Effector CD8-positive, alpha-beta T cell (primary cell): Measurements from ENCODE around the gene ANKRD36C.
"Not testable (repeated sequence)": the region's sequence is repeated elsewhere in the genome, so short reads cannot be mapped to it uniquely, and the experiment has no call there.

ENCODE experiments used
- DNase-seq: peaks from one replicate; lab custom pipeline; 2025; lab: John Stamatoyannopoulos, UW

Gene ANKRD36C

DNA sequence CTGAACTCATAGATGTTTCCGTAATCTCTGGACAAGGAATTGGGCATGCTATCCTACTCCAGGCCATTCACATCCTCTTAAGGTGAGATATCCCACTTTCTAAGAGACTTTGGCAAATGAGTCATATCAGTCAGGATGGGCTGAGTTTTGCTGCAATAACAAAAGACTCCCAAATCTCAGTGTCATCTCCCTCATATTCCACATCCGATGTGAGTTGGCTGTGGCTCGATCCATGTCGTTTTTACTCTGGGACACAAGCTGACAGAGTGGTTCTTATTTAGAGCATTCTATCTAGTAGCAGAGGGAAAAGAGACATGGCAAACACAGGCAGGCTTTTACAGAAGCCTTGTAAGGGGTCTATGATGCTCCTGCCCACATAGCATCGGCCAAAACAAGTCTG, 14.6 kb upstream of the ANKRD36C start:
- not testable (repeated sequence) for DNase-seq

DNA sequence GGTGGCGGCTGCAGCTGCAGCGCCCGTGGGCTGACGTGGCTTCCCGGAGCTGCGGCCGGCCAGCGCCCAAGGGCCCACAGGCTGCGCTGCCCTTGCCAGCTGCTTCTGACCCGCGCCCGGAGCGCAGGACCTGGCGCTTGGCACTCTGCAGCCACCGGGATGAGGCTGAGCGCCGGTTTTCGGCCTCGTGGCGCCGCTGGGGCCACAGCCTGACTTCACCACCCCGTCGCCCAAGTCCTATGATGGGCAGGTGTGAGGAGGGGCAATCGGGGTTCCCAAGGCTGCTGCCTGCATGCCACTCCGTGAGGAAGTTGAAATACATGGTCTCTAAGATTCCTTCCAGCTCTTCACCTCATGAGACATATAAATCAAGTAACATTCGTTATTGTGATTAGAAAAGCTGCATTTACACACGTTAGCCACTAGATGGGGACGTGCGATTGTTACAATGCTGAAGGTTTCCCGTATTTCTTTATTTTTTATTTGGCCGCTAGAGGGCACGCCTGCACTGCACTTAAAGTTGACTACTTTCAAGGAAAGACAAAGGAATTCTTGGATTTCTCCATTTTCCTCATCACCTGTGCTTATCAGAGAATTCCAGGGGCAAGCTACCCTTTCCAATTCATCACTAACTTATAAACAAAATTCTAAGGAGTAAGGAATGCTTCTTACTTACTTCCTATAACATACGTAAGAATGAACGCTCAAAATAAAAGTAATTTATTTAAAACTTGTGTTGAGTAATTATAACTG, 1.1 kb upstream of the ANKRD36C start:
- not testable (repeated sequence) for DNase-seq

DNA sequence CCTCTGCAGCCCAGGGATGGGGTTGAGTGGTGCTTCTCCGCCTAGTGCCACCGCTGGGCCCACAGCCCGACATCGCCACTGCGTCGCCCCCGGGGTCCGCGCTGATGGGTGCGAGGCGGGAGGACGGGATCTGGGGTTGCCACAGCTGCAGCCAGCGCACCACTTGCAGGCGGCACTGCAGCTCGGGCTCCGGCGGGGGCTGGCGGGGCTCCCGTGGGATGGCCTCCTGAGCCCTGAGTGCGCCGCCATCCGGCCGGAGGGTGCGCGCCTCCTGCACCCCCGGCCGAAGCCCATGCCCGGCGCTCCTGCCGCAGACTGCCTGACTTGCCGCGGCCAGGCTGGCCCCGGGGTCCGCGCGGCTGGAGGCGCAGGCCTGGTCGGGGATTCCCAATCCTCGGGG, 478 bp upstream of the ANKRD36C start:
- DNase-seq: not testable (repeated sequence)

GRCh38 chr2:95990884-95991283, 740 bp downstream of the ANKRD36C start:
- not testable (repeated sequence) for DNase-seq

DNA sequence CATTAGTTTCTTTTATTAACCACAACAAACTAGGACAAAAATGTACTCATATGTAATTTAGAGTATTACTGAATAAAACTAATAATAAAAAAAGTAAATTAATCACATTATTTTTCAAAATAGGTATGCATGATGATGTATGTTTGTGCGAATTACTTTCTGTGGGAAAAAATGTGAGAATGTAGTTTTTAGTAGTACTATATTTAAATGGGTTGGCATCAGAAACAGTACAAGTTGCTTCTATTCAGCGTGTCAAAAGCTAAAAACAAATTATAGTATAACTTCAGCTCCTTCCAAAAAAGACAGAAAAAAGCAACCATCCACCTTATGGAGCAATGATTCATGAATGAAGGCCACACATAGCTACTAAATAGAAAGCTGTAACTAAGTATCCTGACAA, 40.0 kb downstream of the ANKRD36C start:
- DNase-seq: not testable (repeated sequence)

- DNase-seq: not testable (repeated sequence)
These were observed 43.6 kb downstream of the ANKRD36C start for GRCh38 chr2:95948039-95948438.

DNA sequence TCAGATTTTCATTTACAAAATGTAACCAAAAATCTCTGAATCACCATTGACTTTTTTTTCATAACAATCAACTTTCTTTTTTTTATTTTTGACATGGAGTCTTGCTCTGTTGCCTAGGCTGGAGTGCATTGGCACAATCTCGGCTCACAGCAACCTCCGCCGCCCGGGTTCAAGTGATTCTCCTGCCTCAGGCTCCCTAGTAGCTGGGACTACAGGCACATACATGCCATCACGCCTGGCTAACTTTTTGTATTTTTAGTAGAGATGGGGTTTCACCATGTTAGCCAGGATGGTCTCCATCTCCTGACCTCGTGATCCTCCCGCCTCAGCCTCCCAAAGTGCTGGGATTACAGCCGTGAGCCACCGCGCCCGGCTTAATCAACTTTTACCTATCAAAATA, 51.7 kb downstream of the ANKRD36C start:
- DNase-seq: not testable (repeated sequence)

- DNase-seq: not testable (repeated sequence)
These were observed 60.9 kb downstream of the ANKRD36C start for GRCh38 chr2:95930740-95931139.

- DNase-seq: not testable (repeated sequence)
These were observed 74.6 kb downstream of the ANKRD36C start for GRCh38 chr2:95917007-95917406.

GRCh38 chr2:95915131-95915530, 76.5 kb downstream of the ANKRD36C start:
- not testable (repeated sequence) for DNase-seq

DNA sequence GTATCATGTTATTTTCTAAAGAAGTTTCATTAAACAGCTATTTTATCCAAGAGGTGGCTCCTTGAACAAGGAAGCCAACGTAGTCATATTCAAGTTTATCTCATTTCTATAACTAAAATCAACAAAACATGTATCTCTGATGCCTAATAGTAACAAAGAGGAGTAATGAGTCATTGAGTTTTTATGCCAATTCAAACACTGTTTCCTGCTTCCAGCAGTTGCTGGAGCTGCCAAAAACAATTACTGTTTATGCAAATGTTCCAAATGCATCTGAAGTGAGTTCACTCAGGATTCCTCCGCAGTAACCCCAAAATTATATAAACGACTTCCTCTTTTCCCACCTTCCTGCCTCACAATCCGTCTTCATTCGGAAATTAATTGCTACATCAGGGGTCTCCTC, 80.2 kb downstream of the ANKRD36C start:
- DNase-seq: not testable (repeated sequence)

DNA sequence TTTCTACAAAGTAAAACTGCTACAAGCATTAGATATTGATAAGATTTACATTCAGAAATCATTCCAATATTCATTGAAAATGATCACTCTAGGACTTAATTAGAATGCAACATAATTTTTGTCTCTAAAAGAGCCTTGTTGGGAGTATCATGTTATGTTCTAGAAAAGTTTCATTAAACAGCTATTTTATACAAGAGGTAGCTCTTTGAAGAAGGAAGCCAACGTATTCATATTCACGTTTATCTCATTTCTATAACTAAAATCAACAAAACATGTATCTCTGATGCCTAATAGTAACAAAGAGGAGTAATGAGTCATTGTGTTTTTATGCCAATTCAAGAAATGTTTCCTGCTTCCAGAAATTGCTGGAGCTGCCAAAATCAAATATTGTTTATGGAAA, 97.2 kb downstream of the ANKRD36C start:
- DNase-seq: not testable (repeated sequence)

- DNase-seq: not testable (repeated sequence)
These were observed 123.7 kb downstream of the ANKRD36C start for GRCh38 chr2:95867929-95868328.

DNA sequence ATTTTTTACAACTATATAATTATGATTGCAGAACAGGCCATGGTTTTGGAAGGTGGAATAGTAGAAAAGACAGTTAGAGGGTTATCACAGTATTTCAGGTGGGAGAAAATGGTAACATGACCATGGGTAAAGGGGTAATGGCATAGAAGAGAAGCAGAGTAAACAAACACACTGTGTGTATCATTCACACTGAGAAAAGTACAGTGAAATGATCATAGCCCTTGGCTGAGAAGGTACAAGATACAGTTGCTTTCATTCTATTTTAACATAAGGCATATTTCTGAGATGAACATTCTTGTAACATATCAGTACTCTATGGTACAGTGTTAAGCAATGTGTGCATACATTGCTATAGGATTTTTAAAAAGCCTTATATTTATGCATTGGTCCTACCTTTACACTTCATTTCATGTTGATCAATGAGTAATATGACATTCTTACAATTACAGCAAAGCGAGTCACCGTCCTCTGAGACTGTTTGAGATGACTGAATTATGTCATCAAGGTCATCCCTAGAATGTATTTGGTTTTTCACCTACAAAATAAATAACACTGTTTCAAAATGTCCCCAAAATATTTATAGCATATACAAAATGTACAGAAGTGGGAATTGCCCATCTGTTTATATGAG, 124.5 kb downstream of the ANKRD36C start:
- DNase-seq: not testable (repeated sequence)

- not testable (repeated sequence) for DNase-seq
These were observed 129.5 kb downstream of the ANKRD36C start for GRCh38 chr2:95862121-95862520.

- DNase-seq: no peak
These were observed 155.5 kb downstream of the ANKRD36C start for GRCh38 chr2:95836151-95836550.

DNA sequence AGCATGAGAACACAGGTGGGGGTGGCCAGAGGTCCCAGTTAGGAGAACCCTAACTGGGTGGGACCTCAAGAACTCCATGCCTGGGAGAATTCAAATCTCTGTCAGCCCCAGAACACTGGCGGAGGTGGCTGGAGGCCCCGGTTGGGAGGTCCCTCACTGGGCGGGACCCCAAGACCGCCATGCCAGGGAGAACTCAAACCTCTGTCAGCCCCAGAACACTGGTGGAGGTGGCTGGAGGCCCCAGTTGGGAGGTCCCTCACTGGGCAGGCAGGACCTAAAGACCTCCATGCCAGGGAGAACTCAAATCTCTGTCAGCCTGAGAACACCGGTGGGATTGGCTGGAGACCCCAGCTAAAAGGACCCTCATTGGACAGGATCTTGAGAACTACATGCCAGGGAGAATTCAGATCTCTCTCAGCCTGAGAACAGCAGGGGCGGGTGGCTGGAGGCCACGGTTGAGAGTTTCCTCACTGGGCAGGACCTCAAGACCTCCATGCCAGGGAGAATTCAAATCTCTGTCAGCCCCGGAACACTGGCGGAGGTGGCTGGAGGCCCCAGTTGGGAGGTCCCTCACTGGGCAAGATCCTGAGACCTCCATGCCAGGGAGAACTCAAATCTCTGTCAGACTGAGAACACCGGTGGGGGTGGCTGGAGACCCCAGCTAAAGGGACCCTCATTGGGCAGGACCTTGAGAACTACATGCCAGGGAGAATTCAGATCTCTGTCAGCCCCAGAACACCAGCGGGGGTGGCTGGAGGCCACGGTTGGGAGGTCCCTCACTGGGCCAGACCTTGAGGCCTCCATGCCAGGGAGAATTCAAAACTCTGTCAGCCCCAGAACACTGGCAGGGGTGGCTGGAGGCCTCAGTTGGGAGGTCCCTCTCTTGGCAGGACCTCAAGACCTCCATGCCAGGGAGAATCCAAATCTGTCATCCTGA, 157.3 kb downstream of the ANKRD36C start:
- not testable (repeated sequence) for DNase-seq

GRCh38 chr2:95824218-95824617, 167.4 kb downstream of the ANKRD36C start:
- not testable (repeated sequence) for DNase-seq

GRCh38 chr2:95817521-95817920, 174.1 kb downstream of the ANKRD36C start:
- DNase-seq: not testable (repeated sequence)

DNA sequence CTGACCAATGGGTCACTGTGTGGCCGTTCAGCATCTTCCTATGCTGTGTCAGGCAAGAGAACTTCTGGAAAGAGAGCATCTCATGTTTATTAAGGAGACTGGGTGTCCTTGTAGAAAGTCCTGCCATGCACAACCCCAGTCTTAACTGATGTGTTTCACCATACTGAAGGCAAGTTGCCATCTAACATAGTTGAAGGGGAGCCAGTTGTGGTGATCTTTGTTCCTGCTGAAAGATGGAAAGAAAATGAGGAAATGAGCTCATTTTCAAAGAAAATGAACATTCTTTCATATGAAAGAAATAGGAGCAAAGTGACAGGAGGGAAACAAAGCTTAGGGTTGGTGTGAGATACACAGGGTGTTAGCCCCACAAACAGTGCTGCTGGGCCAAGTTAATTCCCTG, 178.3 kb downstream of the ANKRD36C start:
- not testable (repeated sequence) for DNase-seq

DNA sequence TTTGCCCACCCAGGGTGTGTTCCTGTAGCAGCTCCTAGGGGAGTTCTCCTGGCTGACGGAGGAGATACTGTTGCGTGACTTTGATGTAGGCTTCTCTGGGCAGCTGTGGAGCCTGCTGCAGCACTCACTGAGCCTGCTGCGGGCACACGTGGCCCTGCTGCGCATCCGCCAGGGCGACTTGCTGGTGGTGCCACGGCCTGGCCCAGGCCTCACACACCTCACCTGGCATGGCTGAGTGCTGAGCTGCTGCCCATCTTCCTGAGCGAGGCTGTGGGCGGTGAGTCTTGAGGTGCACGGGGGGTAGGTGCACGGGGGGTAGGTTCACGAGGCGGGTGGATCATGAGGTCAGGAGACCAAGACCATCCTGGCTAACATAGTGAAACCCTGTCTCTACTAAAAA, 191.7 kb downstream of the ANKRD36C start:
- DNase-seq: no peak
